MCF 10A (cell line): ENCODE data around the gene RUBCNL. TPM values are rescaled to one million over a fixed set of nuclear protein-coding genes. Genes with fewer than 3 reads are reported as not detected.

ENCODE experiments used
- BruUV-seq: library from RNA; stranded (reverse); fragments of 400-500 nt; replicated peaks from 2 replicates; lab custom pipeline; 2021; lab: Mats Ljungman, UMichigan
- CTCF ChIA-PET: fragments of 300-600 bp; sonication (Branson Sonifier 250); formaldehyde crosslinking; extraction: SDS; loops from one replicate; lab custom pipeline; 2021; ENCODE audit warnings: antibody characterized with exemption, inconsistent platforms; lab: Yijun Ruan, JAX
- POLR2A ChIA-PET: fragments of 300-600, 350-650 bp; sonication (Branson Sonifier 250); formaldehyde crosslinking; extraction: SDS; loops from one replicate; lab custom pipeline; 2020; ENCODE audit warnings: antibody characterized with exemption, inconsistent platforms; lab: Yijun Ruan, JAX
- DNase-seq: peaks from one replicate; pipeline ENCODE4 v3.0.0-alpha.2; 2018; ENCODE audit not compliant: unreplicated experiment
- H3K27ac Mint-ChIP-seq: one replicate; pipeline ENCODE4 v1.8.0; 2022; ENCODE audit warnings: mild to moderate bottlenecking, low read depth, mixed read lengths; ENCODE audit not compliant: unreplicated experiment
- H3K27me3 Mint-ChIP-seq: one replicate; pipeline ENCODE4 v1.8.0; 2022; ENCODE audit warnings: mixed read lengths; ENCODE audit not compliant: insufficient read depth, unreplicated experiment
- H3K36me3 Mint-ChIP-seq: one replicate; pipeline ENCODE4 v1.8.0; 2022; ENCODE audit warnings: mild to moderate bottlenecking, moderate library complexity, mixed read lengths; ENCODE audit not compliant: insufficient read depth, unreplicated experiment
- H3K4me1 Mint-ChIP-seq: one replicate; pipeline ENCODE4 v1.8.0; 2022; ENCODE audit warnings: mixed read lengths; ENCODE audit not compliant: insufficient read depth, unreplicated experiment
- H3K4me3 Mint-ChIP-seq: one replicate; pipeline ENCODE4 v1.8.0; 2022; ENCODE audit warnings: mild to moderate bottlenecking, moderate library complexity, mixed read lengths; ENCODE audit not compliant: unreplicated experiment
- H3K9me3 Mint-ChIP-seq: one replicate; pipeline ENCODE4 v1.8.0; 2022; ENCODE audit warnings: mixed read lengths; ENCODE audit not compliant: unreplicated experiment
- intact Hi-C: fragments of 100-400 bp; cut with micrococcal nuclease; formaldehyde crosslinking; loops from 2 replicates; pipeline ENCODE4 v1.14.1; 2022
- total RNA-seq: library from RNA; stranded (reverse); gene quantifications from 2 replicates; pipeline ENCODE4 v1.2.3, GENCODE V29; 2022
- TF ChIP-seq, protein P1 (sequence below): fragments of 200-600 bp; IDR thresholded peaks from one replicate; pipeline ENCODE4 v1.8.0; 2022; ENCODE audit warnings: antibody characterized with exemption, mild to moderate bottlenecking; ENCODE audit not compliant: unreplicated experiment

RUBCNL gene
- total RNA-seq, 1 experiment from 2014 or later: 0.37 TPM

DNA sequence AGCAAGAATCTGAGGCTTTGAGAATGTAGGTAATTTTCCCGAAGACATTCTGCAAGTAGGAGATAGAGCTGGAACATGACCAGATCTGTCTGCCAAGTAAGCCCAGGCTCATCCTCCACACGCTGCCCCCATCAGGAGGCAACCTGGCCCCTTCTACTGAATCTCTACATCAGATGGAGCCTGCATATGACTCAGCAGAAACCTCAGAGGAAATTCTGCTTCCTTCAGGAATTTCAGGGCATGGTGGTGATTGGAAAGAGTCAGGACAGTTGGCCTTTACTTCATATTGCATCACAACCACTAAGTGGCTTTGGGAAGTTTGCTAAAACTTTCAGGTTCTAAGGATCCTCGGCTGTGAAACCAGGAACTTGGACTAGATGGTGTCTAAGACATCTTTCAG is 90.1 kb downstream of the RUBCNL start:
- DNase-seq: peak; percentile 85
- BruUV-seq: no TSS peak
- CTCF ChIA-PET: interaction anchor here (0.8 kb wide), 1 partner anchor 9 kb away, joined by 3 read pairs; no protein-coding TSS in a partner anchor
- Mint-ChIP-seq H3K4me3 (no peak overlapping the region), H3K27me3 (no peaks in the 10 kb centered on the region), H3K36me3 (no peaks in the 10 kb centered on the region), H3K9me3 (peaks cover 8% of the 10 kb centered on the region), H3K4me1 (peaks cover 21% of the 10 kb centered on the region), H3K27ac (peak overlapping the region; percentile 95)
- intact Hi-C loops: no loop called here
- TF ChIP-seq, protein P1, sequence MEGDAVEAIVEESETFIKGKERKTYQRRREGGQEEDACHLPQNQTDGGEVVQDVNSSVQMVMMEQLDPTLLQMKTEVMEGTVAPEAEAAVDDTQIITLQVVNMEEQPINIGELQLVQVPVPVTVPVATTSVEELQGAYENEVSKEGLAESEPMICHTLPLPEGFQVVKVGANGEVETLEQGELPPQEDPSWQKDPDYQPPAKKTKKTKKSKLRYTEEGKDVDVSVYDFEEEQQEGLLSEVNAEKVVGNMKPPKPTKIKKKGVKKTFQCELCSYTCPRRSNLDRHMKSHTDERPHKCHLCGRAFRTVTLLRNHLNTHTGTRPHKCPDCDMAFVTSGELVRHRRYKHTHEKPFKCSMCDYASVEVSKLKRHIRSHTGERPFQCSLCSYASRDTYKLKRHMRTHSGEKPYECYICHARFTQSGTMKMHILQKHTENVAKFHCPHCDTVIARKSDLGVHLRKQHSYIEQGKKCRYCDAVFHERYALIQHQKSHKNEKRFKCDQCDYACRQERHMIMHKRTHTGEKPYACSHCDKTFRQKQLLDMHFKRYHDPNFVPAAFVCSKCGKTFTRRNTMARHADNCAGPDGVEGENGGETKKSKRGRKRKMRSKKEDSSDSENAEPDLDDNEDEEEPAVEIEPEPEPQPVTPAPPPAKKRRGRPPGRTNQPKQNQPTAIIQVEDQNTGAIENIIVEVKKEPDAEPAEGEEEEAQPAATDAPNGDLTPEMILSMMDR: no peak
- POLR2A ChIA-PET: no interaction called here

DNA sequence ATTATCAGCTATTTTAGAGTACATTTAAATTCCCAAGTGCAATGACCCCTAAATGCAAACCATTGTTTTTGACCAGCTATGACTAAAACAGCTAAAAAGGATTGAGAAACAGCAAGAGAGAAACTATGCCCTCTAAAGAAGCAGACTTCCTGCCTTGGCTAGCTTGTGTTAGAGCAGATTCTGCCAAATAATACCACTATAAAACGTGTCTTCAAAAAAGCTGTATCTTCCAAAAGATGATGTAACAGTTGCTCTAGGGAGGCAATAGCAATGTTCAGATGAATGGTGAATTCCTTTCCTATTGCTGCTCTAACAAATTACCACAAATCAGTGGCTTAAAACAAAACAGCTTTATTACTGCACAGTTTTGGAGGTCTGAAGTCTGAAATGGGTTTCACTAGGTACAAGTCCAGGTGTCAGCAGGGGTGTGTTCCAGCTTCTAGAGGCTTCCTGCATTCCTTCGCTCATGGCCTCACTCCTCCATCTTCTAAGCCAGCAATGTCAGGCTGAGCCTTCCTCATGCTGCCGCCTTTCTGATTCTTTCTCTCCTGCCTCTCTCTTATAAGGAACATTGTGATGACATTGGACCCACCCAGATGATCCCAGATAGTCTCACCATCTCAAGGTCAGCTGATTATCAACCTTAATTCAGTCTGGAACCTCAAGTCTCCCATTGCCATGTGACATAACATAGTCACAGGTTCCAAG is 90.8 kb downstream of the RUBCNL start:
- Mint-ChIP-seq H3K4me3 (no peak overlapping the region), H3K27me3 (no peaks in the 10 kb centered on the region), H3K4me1 (peaks cover 21% of the 10 kb centered on the region), H3K36me3 (no peaks in the 10 kb centered on the region), H3K9me3 (peaks cover 8% of the 10 kb centered on the region), H3K27ac (peak overlapping the region; percentile 95)
- TF ChIP-seq, protein P1: no peak
- DNase-seq: peak; percentile 87
- ChIA-PET CTCF (interaction anchor here (0.8 to 1.4 kb wide), 2 partner anchors 8 to 20 kb away, joined by 3 to 4 read pairs; no protein-coding TSS in a partner anchor), POLR2A (interaction anchor here (0.6 to 1.3 kb wide), 7 partner anchors 9 to 299 kb away, joined by 3 to 5 read pairs (median 3); no protein-coding TSS in a partner anchor)
- intact Hi-C loops: no loop called here
- TSS peak; percentile 64 for BruUV-seq

DNA sequence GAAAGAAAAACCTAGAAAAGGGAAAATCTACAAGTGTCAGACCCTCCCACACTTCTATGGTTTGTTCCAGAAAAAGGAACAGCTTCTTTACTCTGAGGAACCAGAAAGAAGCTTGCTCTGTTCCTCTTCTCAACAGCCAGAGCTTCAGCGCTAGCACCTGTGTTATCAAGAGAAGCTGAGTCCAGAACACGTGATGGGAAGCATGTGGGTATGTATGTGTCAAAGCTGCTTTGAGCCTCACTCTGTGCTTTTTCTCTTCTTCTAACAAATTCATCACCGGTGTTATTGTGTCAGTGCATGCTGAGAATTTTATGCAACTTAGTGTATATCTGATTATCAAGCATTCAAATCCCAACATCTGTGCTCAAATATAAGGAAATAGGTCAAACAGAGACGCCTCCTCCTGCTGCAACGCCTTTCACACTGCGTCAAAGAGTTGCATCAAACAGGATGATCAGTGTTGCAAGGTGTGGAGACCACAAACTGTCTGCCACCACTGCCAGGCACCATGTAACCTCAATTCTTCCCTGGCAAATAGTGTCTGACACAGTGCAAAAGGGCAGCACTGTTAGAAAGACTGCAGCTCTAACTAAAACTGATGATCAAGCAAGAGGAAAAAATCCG is 91.4 kb downstream of the RUBCNL start:
- DNase-seq: peak; percentile 93
- H3K9me3 Mint-ChIP-seq: peaks cover 8% of the 10 kb centered on the region
- ChIA-PET POLR2A (interaction anchor here (0.6 to 1.3 kb wide), 8 partner anchors 8 to 719 kb away, joined by 3 to 5 read pairs (median 3); no protein-coding TSS in a partner anchor), CTCF (interaction anchor here (1.4 kb wide), 1 partner anchor 19 kb away, joined by 4 read pairs; no protein-coding TSS in a partner anchor)
- peaks cover 21% of the 10 kb centered on the region for H3K4me1 Mint-ChIP-seq
- TF ChIP-seq, protein P1: no peak
- no TSS peak for BruUV-seq
- intact Hi-C loops: no loop called here
- H3K4me3 Mint-ChIP-seq: peak overlapping the region; percentile 39
- H3K27ac Mint-ChIP-seq: peak overlapping the region; percentile 95
- H3K36me3 Mint-ChIP-seq: no peaks in the 10 kb centered on the region
- no peaks in the 10 kb centered on the region for H3K27me3 Mint-ChIP-seq

DNA sequence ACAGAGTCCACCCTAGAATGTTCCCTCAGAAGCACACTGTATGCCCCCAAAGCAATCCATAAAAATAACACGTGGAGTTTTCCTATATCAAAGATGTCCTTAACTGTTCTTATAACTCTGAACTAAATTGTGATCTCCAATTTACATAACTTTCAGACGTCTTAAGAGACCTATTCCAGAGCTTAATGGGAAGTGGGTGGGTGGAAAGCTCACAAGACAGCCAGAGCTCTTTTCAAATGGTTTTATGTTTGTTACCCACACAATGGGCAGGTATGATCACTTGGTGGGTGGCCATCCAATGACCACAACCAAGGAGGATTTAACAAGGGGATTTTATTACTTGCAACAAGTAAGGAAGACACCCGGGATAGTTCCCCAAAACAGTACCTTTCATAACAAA is 93.6 kb downstream of the RUBCNL start:
- no peaks in the 10 kb centered on the region for H3K36me3 Mint-ChIP-seq
- DNase-seq: no peak
- intact Hi-C loops: no loop called here
- H3K27ac Mint-ChIP-seq: no peak overlapping the region
- no peaks in the 10 kb centered on the region for H3K9me3 Mint-ChIP-seq
- no TSS peak for BruUV-seq
- H3K27me3 Mint-ChIP-seq: no peaks in the 10 kb centered on the region
- H3K4me3 Mint-ChIP-seq: no peak overlapping the region
- peaks cover 26% of the 10 kb centered on the region for H3K4me1 Mint-ChIP-seq
- ChIA-PET POLR2A (interaction anchor here (0.6 kb wide), 1 partner anchor 73 kb away, joined by 3 read pairs; no protein-coding TSS in a partner anchor), CTCF (no interaction called here)
- TF ChIP-seq, protein P1: no peak
